Muscle layer of duodenum (tissue), 2 donors: Measurements from ENCODE around the gene KAZN.

ENCODE experiments used
- H3K27ac ChIP-seq: one replicate; pipeline ENCODE4 v1.7.0; 2013; ENCODE audit warnings: mild to moderate bottlenecking, low read length
- H3K27me3 ChIP-seq: one replicate; pipeline ENCODE4 v1.7.0; 2013; ENCODE audit warnings: low read depth, mild to moderate bottlenecking, control low read depth, low read length
- H3K36me3 ChIP-seq, 2 donors: one replicate each; pipeline ENCODE4 v1.7.0; 2013; ENCODE audit warnings: low read length in 2 of 2, control low read depth in 1 of 2, mild to moderate bottlenecking in 1 of 2; ENCODE audit not compliant: insufficient read depth in 2 of 2, control insufficient read depth in 1 of 2
- H3K4me1 ChIP-seq, 2 donors: one replicate each; pipeline ENCODE4 v1.7.0; 2013; ENCODE audit warnings: low read length in 2 of 2, mild to moderate bottlenecking in 2 of 2, control low read depth in 1 of 2, moderate library complexity in 1 of 2; ENCODE audit not compliant: insufficient read depth in 2 of 2, control insufficient read depth in 1 of 2
- H3K4me3 ChIP-seq, 2 donors: one replicate each; pipeline ENCODE4 v1.7.0; 2013; ENCODE audit warnings: low read length in 2 of 2, low read depth in 1 of 2, mild to moderate bottlenecking in 1 of 2
- H3K9me3 ChIP-seq, 2 donors: one replicate each; pipeline ENCODE4 v1.7.0; 2013; ENCODE audit warnings: low read length in 2 of 2, control low read depth in 1 of 2, mild to moderate bottlenecking in 1 of 2; ENCODE audit not compliant: control insufficient read depth in 1 of 2
- donor health status: healthy.

Gene KAZN

GRCh38 chr1:14951766-14952165 lies 353.3 kb downstream of the KAZN start:
- H3K4me3 ChIP-seq = no peak overlapping the region
- H3K36me3 ChIP-seq = no peaks in the 10 kb centered on the region
- no peak overlapping the region for H3K27ac ChIP-seq
- peaks cover 0 to 17% of the 10 kb centered on the region in 2 donors for H3K4me1 ChIP-seq
- H3K9me3 ChIP-seq = peaks cover 0 to 5% of the 10 kb centered on the region in 2 donors
- no peaks in the 10 kb centered on the region for H3K27me3 ChIP-seq

GRCh38 chr1:14952626-14953314 lies 354.3 kb downstream of the KAZN start:
- no peaks in the 10 kb centered on the region for H3K27me3 ChIP-seq
- peaks cover 0 to 5% of the 10 kb centered on the region in 2 donors for H3K9me3 ChIP-seq
- peaks cover 0 to 14% of the 10 kb centered on the region in 2 donors for H3K4me1 ChIP-seq
- no peak overlapping the region for H3K27ac ChIP-seq
- no peak overlapping the region for H3K4me3 ChIP-seq
- H3K36me3 ChIP-seq = no peaks in the 10 kb centered on the region

GRCh38 chr1:14954210-14954609 lies 355.7 kb downstream of the KAZN start:
- H3K27me3 ChIP-seq = no peaks in the 10 kb centered on the region
- H3K27ac ChIP-seq = no peak overlapping the region
- peaks cover 0 to 14% of the 10 kb centered on the region in 2 donors for H3K4me1 ChIP-seq
- peaks cover 0 to 5% of the 10 kb centered on the region in 2 donors for H3K9me3 ChIP-seq
- no peak overlapping the region for H3K4me3 ChIP-seq
- no peaks in the 10 kb centered on the region for H3K36me3 ChIP-seq

- Histone ChIP-seq H3K27ac (no peak overlapping the region), H3K4me1 (peaks cover 0 to 14% of the 10 kb centered on the region in 2 donors), H3K9me3 (peaks cover 0 to 5% of the 10 kb centered on the region in 2 donors), H3K27me3 (no peaks in the 10 kb centered on the region), H3K4me3 (no peak overlapping the region), H3K36me3 (no peaks in the 10 kb centered on the region)
Observed at GRCh38 chr1:14954930-14955329, 356.4 kb downstream of the KAZN start.

GRCh38 chr1:14955402-14955801 lies 356.9 kb downstream of the KAZN start:
- Histone ChIP-seq H3K4me1 (peaks cover 0 to 14% of the 10 kb centered on the region in 2 donors), H3K27me3 (no peaks in the 10 kb centered on the region)

GRCh38 chr1:14955976-14956375 lies 357.5 kb downstream of the KAZN start:
- Histone ChIP-seq H3K27ac (no peak overlapping the region), H3K36me3 (peaks cover 0 to 5% of the 10 kb centered on the region in 2 donors), H3K9me3 (peaks cover 0 to 5% of the 10 kb centered on the region in 2 donors), H3K4me1 (peaks cover 0 to 14% of the 10 kb centered on the region in 2 donors), H3K4me3 (no peak overlapping the region), H3K27me3 (no peaks in the 10 kb centered on the region)

More at GRCh38 chr1:14955402-14955801, 356.9 kb downstream of the KAZN start:
- Histone ChIP-seq H3K4me3 (no peak overlapping the region), H3K36me3 (no peaks in the 10 kb centered on the region), H3K9me3 (peaks cover 0 to 5% of the 10 kb centered on the region in 2 donors), H3K27ac (no peak overlapping the region)

- peaks cover 0 to 14% of the 10 kb centered on the region in 2 donors for H3K4me1 ChIP-seq
- no peaks in the 10 kb centered on the region for H3K27me3 ChIP-seq
- H3K4me3 ChIP-seq = no peak overlapping the region
- peaks cover 7 to 12% of the 10 kb centered on the region in 2 donors for H3K36me3 ChIP-seq
- H3K9me3 ChIP-seq = peaks cover 3 to 5% of the 10 kb centered on the region in 2 donors
- H3K27ac ChIP-seq = no peak overlapping the region
Observed at GRCh38 chr1:14956579-14957195, 358.2 kb downstream of the KAZN start.

GRCh38 chr1:14957375-14958098 lies 359.1 kb downstream of the KAZN start:
- Histone ChIP-seq H3K36me3 (peaks cover 12 to 18% of the 10 kb centered on the region in 2 donors), H3K4me1 (peaks cover 0 to 14% of the 10 kb centered on the region in 2 donors), H3K9me3 (peaks cover 3 to 5% of the 10 kb centered on the region in 2 donors), H3K27me3 (no peaks in the 10 kb centered on the region), H3K27ac (no peak overlapping the region), H3K4me3 (no peak overlapping the region)

GRCh38 chr1:14958249-14959058 lies 360.0 kb downstream of the KAZN start:
- peaks cover 0 to 14% of the 10 kb centered on the region in 2 donors for H3K4me1 ChIP-seq
- no peak overlapping the region for H3K27ac ChIP-seq
- peaks cover 12 to 25% of the 10 kb centered on the region in 2 donors for H3K36me3 ChIP-seq
- H3K9me3 ChIP-seq = peaks cover 3 to 5% of the 10 kb centered on the region in 2 donors
- H3K4me3 ChIP-seq = no peak overlapping the region
- H3K27me3 ChIP-seq = no peaks in the 10 kb centered on the region

- no peaks in the 10 kb centered on the region for H3K27me3 ChIP-seq
- H3K36me3 ChIP-seq = peaks cover 12 to 25% of the 10 kb centered on the region in 2 donors
- H3K27ac ChIP-seq = no peak overlapping the region
- H3K4me1 ChIP-seq = peaks cover 0 to 10% of the 10 kb centered on the region in 2 donors
- H3K9me3 ChIP-seq = peaks cover 0 to 3% of the 10 kb centered on the region in 2 donors
- no peak overlapping the region for H3K4me3 ChIP-seq
Observed at GRCh38 chr1:14959059-14959694, 360.7 kb downstream of the KAZN start.
